LNCAP (cell line): ENCODE data around the gene MXRA7.

Experiments used
- CTCF ChIP-seq: fragments of 450-650 bp; IDR thresholded peaks from 2 replicates; pipeline ENCODE4 v1.5.1; 2017; ENCODE audit warnings: mild to moderate bottlenecking

Gene MXRA7

GRCh38 chr17:76696763-76697701, 13.7 kb downstream of the MXRA7 start:
- no peak for TF ChIP-seq CTCF

- no peak for TF ChIP-seq CTCF
Observed at GRCh38 chr17:76695059-76695831, 15.5 kb downstream of the MXRA7 start.

GRCh38 chr17:76691379-76692191, 19.2 kb downstream of the MXRA7 start:
- no peak for TF ChIP-seq CTCF

- TF ChIP-seq CTCF = no peak
Observed at GRCh38 chr17:76690596-76691280, 20.0 kb downstream of the MXRA7 start.

- no peak for TF ChIP-seq CTCF
Observed at GRCh38 chr17:76689859-76690258, 20.9 kb downstream of the MXRA7 start.

GRCh38 chr17:76688165-76688622, 22.6 kb downstream of the MXRA7 start:
- no peak for TF ChIP-seq CTCF
